ENCODE data around the gene DIAPH2. TPM values are rescaled to one million over a fixed set of nuclear protein-coding genes. Genes with fewer than 3 reads are reported as not detected.

DIAPH2 gene
- total RNA-seq, 4 donors from 2014 or later, result 11.1 to 26.5 (median 18.7) TPM

DNA sequence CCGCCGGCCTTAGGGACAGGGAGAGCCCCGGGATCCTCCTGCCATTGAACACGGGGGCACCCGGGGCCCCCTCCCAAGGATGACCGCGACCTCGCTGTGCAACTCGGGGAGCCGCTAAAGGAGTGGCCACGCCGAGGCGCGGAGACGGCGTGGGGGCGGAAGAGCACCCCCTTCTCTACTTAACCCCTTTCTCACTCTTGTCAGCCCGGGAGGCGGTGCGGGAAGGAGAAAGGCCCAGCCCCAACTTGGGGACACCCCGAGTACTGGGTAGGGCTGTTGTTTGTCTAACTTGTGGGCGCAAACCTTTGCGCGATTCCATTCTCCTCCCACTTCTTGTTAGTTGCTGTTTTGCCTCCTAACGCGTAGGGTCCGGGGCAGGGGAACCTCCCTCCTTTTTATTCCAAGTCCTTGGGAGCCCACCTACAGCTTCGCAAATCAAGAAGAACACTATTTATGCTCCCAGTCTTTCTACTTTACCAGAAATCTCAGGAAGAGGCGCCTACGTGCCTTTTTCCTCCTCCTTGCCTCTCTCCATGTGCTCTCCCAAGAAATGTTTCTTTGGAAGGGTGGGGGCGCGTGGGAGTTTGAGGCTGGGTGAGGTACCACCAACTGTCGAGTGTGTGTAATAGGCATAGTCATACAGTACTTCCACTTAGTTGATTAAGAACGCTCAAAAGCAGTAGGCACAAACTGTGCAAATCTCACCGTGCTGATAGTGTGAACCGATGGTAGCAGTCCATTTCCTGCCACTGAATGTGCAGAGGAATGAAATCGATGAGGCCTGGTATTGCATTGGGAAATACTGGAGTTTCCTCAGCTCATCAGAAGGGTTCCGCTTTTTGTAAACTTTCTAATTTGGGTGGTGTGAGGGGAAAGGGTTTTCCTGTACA lies 813 bp downstream of the DIAPH2 start:
- intact Hi-C loops (cut with DNase I), result no loop called here
- TF ChIP-seq POLR2A (IDR thresholded peaks at IDR 0.05) (no peak), CTCF (IDR thresholded peaks at IDR 0.05) (no peak)
- peak overlapping the region; percentile 33 to 73 (median 35) for H3K4me3 ChIP-seq (replicated peaks in 1 of 3)
- peak; percentile 4 to 7 for DNase-seq
- 4 to 5% methylated on average over 20 to 21 of the region's 38 CpGs for WGBS, 2 donors
- H3K4me1 ChIP-seq, result no peaks in the 10 kb centered on the region
- H3K9me3 ChIP-seq, result no peaks in the 10 kb centered on the region
- H3K27me3 ChIP-seq, result no peaks in the 10 kb centered on the region
- H3K27ac ChIP-seq, result peak overlapping the region in 2 of 3 donors; percentile 36 to 58
- H3K36me3 ChIP-seq, result no peaks in the 10 kb centered on the region

DNA sequence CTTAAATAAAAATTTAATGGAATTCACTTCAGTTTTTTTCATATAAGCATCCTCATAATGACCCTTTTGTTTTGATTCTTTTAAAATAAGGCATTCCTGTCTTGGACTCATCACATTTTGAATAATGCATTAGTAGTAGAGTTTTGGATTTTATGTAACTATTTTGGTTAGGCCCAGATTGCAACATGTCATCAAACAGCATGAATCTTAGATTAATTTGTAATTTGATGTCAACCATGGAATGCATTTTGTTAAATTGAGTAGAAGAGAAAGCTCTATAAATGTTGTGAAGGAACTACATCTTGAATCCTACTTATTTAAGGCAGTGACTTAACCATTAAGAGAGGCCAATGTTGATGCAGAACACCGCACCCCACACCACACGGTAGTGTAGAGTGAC lies 3.1 kb downstream of the DIAPH2 start:
- Histone ChIP-seq H3K9me3 (no peaks in the 10 kb centered on the region), H3K4me1 (no peaks in the 10 kb centered on the region), H3K4me3 (replicated peaks in 1 of 3) (no peak overlapping the region), H3K27me3 (no peaks in the 10 kb centered on the region), H3K27ac (no peak overlapping the region), H3K36me3 (no peaks in the 10 kb centered on the region)
- 98 to 100% methylated on average over 2 of the region's 2 CpGs for WGBS, 2 donors
- TF ChIP-seq POLR2A (IDR thresholded peaks at IDR 0.05), result no peak
- TF ChIP-seq CTCF (IDR thresholded peaks at IDR 0.05), result no peak
- intact Hi-C loops (cut with DNase I), result no loop called here
- DNase-seq, result no peak

- no peak overlapping the region for H3K27ac ChIP-seq
- H3K9me3 ChIP-seq, result no peaks in the 10 kb centered on the region
- DNase-seq, result no peak
- H3K36me3 ChIP-seq, result no peaks in the 10 kb centered on the region
- no peak overlapping the region for H3K4me3 ChIP-seq (replicated peaks in 1 of 3)
- H3K4me1 ChIP-seq, result no peaks in the 10 kb centered on the region
- no peak for TF ChIP-seq POLR2A (IDR thresholded peaks at IDR 0.05)
- no peak for TF ChIP-seq CTCF (IDR thresholded peaks at IDR 0.05)
- H3K27me3 ChIP-seq, result no peaks in the 10 kb centered on the region
- 76 to 92% methylated on average over 4 of the region's 4 CpGs for WGBS, 2 donors
- intact Hi-C loops (cut with DNase I), result no loop called here
These were observed 4.1 kb downstream of the DIAPH2 start for GRCh38 chrX:96688789-96689188.

DNA sequence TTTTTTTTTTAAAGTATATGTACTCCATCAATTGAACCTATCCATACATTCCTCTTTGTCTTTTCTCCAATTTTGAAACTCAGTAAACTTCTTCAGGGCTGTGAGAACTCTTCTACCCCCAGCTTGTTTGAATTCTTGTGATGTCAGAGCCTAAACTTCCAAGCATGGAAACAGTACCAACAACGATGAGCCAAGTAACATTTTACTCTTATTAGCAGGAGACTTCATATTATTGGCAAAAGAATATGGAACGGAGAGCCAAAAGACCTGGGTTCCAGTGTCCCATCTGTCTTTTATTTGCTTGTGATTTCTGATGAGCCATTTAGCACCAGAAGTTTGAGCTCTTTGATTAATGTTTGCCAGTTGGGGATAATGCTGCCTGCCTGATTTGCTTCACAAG lies 5.3 kb downstream of the DIAPH2 start:
- no peak overlapping the region for H3K4me3 ChIP-seq (replicated peaks in 1 of 3)
- DNase-seq, result no peak
- intact Hi-C loops (cut with DNase I), result no loop called here
- 70 to 73% methylated on average over 2 of the region's 2 CpGs for WGBS, 2 donors
- H3K36me3 ChIP-seq, result no peaks in the 10 kb centered on the region
- H3K4me1 ChIP-seq, result no peaks in the 10 kb centered on the region
- H3K27ac ChIP-seq, result no peak overlapping the region
- no peak for TF ChIP-seq CTCF (IDR thresholded peaks at IDR 0.05)
- TF ChIP-seq POLR2A (IDR thresholded peaks at IDR 0.05), result no peak
- no peaks in the 10 kb centered on the region for H3K27me3 ChIP-seq
- H3K9me3 ChIP-seq, result no peaks in the 10 kb centered on the region

- intact Hi-C loops (cut with DNase I), result no loop called here
These were observed 7.8 kb downstream of the DIAPH2 start for GRCh38 chrX:96692454-96692853.

More at GRCh38 chrX:96692454-96692853, 7.8 kb downstream of the DIAPH2 start:
- no peaks in the 10 kb centered on the region for H3K9me3 ChIP-seq
- 85 to 89% methylated on average over 1 of the region's 1 CpG for WGBS, 2 donors
- H3K36me3 ChIP-seq, result no peaks in the 10 kb centered on the region
- H3K27me3 ChIP-seq, result no peaks in the 10 kb centered on the region
- H3K4me1 ChIP-seq, result no peaks in the 10 kb centered on the region
- TF ChIP-seq CTCF (IDR thresholded peaks at IDR 0.05) (no peak), POLR2A (IDR thresholded peaks at IDR 0.05) (no peak)
- no peak overlapping the region for H3K4me3 ChIP-seq (replicated peaks in 1 of 3)
- no peak overlapping the region for H3K27ac ChIP-seq
- no peak for DNase-seq
